ENCODE measurements around the gene BANP.
"Not testable (repeated sequence)": the region's sequence is repeated elsewhere in the genome, so short reads cannot be mapped to it uniquely, and the experiment has no call there.

The BANP gene

DNA sequence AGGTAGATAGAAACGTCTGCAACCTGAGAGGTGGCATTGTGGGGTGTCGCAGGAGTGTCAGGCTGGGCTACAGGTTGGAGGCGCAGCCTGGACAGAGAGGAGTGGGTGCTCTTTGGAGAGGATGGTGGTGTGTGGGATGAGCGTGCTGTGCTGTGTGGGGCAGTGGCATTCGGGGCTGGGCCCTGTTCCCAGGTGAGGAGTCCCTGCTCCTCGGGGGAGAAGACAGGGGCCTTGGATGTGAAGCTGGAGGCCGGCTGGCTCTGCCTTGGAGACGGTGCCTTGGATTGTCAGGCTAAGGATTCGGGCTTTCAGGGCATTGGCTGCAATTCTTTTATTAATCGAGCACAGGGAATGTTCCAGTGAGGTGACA is 69.3 kb downstream of the BANP start:
- Histone ChIP-seq H3K9ac (ENCODE audit: low read depth, low read length) (no peak overlapping the region), H3K4me1 (ENCODE audit: insufficient read depth, low read length) (no peaks in the 10 kb centered on the region), H3K79me2 (ENCODE audit: insufficient read depth, low read length) (peaks cover 4% of the 10 kb centered on the region; the same call in 1 of the 2 replicates), H3K36me3 (ENCODE audit: insufficient read depth, low read length) (peaks cover 67% of the 10 kb centered on the region), H3K4me3 (ENCODE audit: low read depth in 1 of 2, low read length in 2 of 2) (no peak overlapping the region), H2AFZ (ENCODE audit: low read depth, low read length) (no peak overlapping the region), H3K4me2 (ENCODE audit: insufficient read depth, low read length) (no peak overlapping the region), H3K9me3 (ENCODE audit: insufficient read depth, low read length, severe bottlenecking) (no peaks in the 10 kb centered on the region), H3K27me3 (ENCODE audit: insufficient read depth, low read length, poor library complexity) (no peaks in the 10 kb centered on the region), H3K27ac (ENCODE audit: low read length) (no peak overlapping the region), H4K20me1 (ENCODE audit: insufficient read depth, low read length) (peaks cover 10% of the 10 kb centered on the region)
- ATAC-seq (ENCODE audit: insufficient read depth, low read depth) (no peak), DNase-seq (no peak)
- no peak for TF ChIP-seq EZH2 (IDR thresholded peaks at IDR 0.05; ENCODE audit: borderline replicate concordance, low read depth, low read length, severe bottlenecking)
- TF ChIP-seq, protein P1, sequence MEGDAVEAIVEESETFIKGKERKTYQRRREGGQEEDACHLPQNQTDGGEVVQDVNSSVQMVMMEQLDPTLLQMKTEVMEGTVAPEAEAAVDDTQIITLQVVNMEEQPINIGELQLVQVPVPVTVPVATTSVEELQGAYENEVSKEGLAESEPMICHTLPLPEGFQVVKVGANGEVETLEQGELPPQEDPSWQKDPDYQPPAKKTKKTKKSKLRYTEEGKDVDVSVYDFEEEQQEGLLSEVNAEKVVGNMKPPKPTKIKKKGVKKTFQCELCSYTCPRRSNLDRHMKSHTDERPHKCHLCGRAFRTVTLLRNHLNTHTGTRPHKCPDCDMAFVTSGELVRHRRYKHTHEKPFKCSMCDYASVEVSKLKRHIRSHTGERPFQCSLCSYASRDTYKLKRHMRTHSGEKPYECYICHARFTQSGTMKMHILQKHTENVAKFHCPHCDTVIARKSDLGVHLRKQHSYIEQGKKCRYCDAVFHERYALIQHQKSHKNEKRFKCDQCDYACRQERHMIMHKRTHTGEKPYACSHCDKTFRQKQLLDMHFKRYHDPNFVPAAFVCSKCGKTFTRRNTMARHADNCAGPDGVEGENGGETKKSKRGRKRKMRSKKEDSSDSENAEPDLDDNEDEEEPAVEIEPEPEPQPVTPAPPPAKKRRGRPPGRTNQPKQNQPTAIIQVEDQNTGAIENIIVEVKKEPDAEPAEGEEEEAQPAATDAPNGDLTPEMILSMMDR (IDR thresholded peaks at IDR 0.05; ENCODE audit: borderline replicate concordance, extremely low read depth, low read length, poor library complexity, severe bottlenecking), result no peak

DNA sequence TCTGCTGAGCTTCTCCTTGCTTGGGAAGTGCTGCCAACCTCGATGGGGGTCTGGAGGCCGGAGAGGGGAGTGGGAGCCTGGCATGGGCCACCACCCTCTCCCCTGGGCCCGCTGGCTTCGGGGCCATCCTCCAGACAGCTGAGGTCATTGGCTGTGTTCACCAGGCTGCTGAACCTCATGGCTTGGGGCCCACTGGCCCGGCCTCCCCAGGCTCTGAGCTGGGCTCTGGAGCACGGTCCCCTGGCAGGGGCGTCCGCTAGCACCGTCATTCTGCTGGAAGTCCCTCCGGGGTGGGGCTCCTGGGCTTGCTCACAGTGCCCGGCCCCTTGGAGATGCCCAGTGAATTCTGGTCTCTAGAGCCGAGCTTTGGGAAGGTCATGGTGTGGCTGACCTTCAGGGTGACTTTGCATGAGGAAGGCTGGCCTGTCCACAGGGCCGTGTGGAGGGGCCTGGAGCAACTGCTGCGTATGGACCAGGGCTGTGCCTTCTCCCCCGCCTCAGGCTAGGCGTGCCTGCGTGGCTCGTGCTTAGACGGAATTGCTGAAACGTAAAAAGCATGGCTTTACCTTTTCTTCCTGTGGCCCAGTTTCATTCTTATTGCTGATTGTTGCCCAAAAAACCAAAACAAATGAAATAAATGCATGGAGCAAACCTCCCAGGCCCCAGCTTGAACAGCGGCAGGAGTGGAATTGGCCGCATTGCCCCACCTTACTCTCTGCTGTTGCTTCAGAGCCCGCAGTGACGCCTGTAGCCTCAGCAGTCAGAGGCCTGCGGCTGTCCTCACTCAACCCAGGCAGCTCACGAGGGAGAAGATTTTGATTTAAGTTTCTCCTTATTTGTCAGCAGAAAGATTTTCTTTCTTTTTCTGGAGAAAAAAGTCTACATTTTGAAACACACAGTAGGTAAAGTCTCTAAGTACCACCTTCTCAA is 70.1 kb downstream of the BANP start:
- H3K79me2 ChIP-seq (ENCODE audit: insufficient read depth, low read length); H3K27me3 ChIP-seq (ENCODE audit: insufficient read depth, low read length, poor library complexity); H3K27ac ChIP-seq (ENCODE audit: low read length); H3K9me3 ChIP-seq (ENCODE audit: insufficient read depth, low read length, severe bottlenecking); H3K4me1 ChIP-seq (ENCODE audit: insufficient read depth, low read length); H2AFZ ChIP-seq (ENCODE audit: low read depth, low read length); H3K4me3 ChIP-seq (ENCODE audit: low read depth in 1 of 2, low read length in 2 of 2); ATAC-seq (ENCODE audit: insufficient read depth, low read depth); H3K4me2 ChIP-seq (ENCODE audit: insufficient read depth, low read length); H3K9ac ChIP-seq (ENCODE audit: low read depth, low read length); DNase-seq: not testable (repeated sequence)
- Histone ChIP-seq H4K20me1 (ENCODE audit: insufficient read depth, low read length) (peaks cover 10% of the 10 kb centered on the region), H3K36me3 (ENCODE audit: insufficient read depth, low read length) (peaks cover 70% of the 10 kb centered on the region)

DNA sequence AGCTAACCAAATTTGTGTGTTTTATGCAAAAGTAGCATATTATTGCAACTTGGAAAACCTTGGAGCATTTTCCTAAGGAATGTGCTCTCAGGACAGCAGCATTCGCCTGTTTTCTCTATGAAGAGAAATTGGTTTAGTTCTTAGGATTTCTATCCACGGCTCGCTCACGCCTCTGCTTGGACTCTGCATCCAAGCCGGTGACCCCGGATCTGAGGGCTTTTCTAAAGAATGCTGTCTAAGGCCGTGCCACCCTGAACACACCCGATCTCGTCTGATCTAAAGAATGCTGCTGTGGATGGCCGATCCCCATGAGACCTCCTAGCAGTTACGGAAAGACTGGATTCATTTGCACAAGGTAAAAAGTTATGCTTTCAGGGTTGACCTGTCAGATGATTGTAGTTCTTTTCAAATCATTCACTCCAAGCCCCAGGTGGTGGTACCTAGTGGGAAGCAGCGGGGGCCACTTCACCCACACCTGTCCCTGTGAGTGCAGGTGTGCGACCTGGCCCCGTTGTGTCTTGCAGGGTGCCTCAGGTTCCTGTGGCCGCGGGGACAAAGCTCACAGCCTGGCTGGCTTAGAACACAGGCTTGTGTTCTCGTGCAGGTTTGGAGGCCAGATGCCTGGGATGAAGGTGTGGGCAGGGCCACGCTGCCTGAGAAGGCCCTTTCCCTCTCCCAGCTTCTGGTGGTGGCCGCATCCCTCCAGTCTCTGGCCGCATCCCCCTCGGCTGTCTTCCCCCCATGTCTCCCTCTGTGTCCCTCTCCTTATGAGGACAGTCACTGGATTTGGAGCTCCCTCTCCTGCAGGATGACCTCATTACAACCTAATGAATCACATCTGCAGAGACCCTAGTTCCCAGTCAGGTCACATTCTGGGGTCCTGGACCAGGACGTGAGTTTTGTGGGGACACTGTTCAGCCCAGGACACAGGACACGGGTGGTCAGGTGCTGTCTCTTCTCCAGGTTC is 71.1 kb downstream of the BANP start:
- H3K9ac ChIP-seq (ENCODE audit: low read depth, low read length), result no peak overlapping the region
- no peak for ATAC-seq (ENCODE audit: insufficient read depth, low read depth)
- no peaks in the 10 kb centered on the region for H3K27me3 ChIP-seq (ENCODE audit: insufficient read depth, low read length, poor library complexity)
- H4K20me1 ChIP-seq (ENCODE audit: insufficient read depth, low read length), result peaks cover 10% of the 10 kb centered on the region
- DNase-seq, result no peak
- H3K27ac ChIP-seq (ENCODE audit: low read length), result no peak overlapping the region
- H3K4me1 ChIP-seq (ENCODE audit: insufficient read depth, low read length), result no peaks in the 10 kb centered on the region
- TF ChIP-seq, protein P1 (IDR thresholded peaks at IDR 0.05; ENCODE audit: borderline replicate concordance, extremely low read depth, low read length, poor library complexity, severe bottlenecking), result no peak
- TF ChIP-seq EZH2 (IDR thresholded peaks at IDR 0.05; ENCODE audit: borderline replicate concordance, low read depth, low read length, severe bottlenecking), result no peak
- no peak overlapping the region for H3K4me3 ChIP-seq (ENCODE audit: low read depth in 1 of 2, low read length in 2 of 2)
- peaks cover 4% of the 10 kb centered on the region; the same call in 1 of the 2 replicates for H3K79me2 ChIP-seq (ENCODE audit: insufficient read depth, low read length)
- no peak overlapping the region for H2AFZ ChIP-seq (ENCODE audit: low read depth, low read length)
- H3K4me2 ChIP-seq (ENCODE audit: insufficient read depth, low read length), result no peak overlapping the region
- peaks cover 70% of the 10 kb centered on the region for H3K36me3 ChIP-seq (ENCODE audit: insufficient read depth, low read length)
- H3K9me3 ChIP-seq (ENCODE audit: insufficient read depth, low read length, severe bottlenecking), result no peaks in the 10 kb centered on the region
